Eye (tissue), 1 donor: ENCODE results near the gene KCNT1.

Source experiments
- DNase-seq: peaks from one replicate; pipeline ENCODE4 v3.0.0-alpha.2; 2015

Gene KCNT1

DNA sequence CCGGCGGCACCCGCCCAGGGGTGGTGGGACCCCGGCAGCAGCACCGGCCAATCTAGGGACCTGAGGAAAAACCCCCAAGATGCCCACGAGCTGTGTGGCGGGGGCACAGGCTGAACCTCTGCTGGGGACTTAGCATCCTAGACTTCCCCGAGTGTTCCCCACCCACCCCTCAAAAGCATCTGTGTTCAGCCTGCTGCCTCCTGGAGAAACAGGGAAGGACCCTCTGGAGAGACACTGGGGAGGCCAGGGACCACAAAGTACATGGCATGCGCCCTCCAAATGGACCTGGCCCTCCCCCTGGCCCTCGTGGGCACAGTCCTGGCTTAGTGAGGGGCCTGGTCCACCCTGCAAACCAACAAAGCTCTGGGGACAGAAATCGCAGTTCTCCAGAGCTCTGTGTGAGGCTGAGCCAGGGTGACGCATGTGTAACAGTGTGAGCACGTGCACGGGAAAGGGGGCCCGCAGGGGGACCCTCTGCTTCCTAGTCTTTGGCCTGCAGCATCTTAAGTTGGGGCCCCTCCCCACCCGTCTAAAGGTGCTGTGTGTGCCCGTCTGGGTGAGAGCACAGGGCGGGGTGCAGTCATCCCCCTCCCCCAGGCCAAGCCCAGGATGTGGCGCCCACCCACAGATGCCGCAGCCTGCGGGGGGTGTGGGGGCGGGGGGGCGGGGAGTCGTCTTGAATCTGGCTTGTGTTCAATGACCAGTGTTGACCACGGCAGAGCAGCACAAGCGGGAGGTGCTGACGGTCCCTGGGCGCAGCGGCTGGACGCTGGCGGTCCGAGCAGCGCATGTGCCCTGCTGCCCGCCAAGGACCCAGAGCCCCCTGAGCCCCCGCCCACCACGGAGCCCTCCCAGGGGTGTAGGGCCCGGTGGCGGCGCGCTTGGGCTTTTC lies 672 bp upstream of the KCNT1 start:
- DNase-seq = peak; percentile 75

DNA sequence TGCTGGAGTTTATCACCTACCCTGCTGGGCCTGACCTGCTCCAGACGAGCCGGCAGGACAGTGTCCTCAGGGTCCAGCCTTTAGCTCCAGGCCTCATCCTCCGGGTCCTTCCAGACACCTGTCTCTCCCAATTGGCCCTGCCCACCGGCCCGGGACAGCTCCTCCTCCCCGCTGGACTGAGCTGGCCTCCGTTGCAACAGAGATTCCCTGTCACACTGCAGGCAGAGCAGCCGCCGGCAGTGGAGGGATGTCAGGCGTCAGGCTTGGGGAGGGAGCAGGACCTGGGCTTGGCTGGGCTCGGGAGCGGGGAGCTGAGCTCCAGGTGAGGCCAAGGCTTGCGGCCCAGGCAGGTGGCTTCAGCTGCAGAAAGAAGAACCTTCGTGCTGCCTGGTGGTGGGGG lies 1.7 kb downstream of the KCNT1 start:
- DNase-seq = no peak

DNA sequence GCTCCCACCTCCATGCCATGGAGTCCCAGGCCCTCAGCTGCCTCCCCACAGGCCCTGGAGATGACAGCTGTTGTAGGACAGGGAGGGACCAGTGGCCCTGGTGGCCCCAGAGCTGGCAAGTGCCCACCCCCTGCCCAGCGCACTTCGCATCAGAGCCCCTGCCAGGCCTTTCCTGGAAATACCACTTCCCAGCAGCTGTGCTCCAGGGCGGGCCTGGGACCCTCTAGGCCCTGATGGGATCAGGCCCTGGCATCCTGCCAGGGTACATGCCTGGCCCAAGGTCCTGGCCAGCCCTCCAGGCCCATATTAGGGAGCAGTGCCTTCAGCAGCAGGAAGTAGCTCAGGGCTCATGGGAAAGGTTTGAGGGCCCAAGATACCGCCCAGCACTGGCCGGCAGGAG lies 2.5 kb downstream of the KCNT1 start:
- DNase-seq = no peak

DNA sequence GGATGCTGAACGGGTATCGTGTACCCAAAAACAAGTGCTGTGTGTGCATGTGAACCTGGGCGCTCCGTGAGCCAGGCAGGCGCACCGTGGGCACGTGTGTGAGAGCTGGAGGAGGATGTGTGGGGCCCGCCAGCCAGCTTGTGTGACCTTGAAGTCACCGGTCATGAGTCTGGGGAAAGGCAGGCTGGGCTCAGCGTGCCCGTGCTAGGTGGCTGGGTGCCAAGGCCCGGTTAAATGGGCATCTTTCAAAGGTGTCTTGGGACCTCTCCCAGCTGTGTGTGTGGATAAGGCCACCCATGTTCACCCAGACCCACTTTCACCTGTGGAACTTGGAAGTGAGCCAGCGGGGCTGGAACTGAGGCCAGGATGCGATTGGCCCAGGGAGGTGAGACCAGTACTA lies 3.4 kb downstream of the KCNT1 start:
- no peak for DNase-seq

DNA sequence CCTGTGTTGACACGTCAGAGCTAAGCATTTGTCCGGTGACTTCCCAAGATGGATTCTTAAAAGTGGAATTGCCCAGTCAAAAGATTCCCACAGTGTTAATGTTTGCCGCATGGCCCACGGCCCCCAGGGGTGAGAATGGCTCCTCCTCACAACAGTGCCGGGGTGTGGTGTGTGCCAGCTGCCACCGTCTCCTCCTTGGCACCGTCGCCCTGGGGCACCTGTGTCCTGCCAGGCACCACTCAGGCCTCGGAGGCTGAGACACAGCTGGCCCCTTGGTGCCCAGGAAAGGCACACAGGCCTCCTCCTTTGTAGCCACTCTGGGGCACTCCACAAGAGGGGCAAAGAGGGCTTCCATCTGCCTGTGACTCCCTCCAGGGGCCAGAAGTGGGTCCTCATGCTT lies 4.3 kb downstream of the KCNT1 start:
- no peak for DNase-seq

DNA sequence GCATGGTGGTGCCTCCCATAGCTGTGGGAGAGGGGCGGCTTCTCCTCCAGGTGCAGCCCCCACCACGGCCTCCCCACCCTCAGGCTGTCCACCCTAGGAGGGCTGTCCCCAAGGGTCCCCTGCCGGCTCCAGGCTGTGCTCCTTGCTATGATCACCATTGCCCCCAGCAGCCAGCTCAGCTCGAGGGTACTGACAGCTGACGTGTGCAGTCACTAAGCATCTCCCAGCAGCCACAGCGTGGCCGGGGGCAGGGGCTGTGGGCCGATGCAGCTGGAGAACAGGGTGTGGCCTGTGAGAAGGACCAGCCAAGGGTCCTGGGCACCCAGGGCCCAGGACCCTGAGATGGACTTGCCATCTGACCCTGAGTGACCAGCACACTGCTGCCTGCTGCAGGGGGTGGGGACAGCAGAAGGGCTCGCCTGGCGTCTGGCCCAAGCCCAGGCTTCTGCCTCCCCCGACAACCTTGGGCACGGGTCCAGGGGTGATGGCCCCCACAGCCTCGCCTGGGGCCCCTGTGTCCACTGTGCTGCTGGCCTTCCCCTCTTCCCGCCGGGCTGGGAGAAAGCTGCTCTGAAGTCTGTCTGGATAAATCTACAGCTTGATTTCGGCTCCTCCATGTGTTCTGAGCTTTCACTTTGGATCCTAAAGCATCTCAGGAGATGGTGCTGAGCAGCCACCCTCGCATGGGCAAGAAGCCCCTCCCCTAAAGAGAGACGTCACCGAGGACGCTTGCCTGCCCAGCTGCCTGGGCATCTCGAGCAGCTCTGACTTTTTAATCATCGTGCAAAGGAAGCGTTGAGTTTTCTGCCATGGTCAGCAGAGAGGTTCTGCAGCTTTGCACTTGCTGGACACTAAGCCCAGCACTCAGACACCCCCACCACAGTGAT lies 5.5 kb downstream of the KCNT1 start:
- no peak for DNase-seq

DNA sequence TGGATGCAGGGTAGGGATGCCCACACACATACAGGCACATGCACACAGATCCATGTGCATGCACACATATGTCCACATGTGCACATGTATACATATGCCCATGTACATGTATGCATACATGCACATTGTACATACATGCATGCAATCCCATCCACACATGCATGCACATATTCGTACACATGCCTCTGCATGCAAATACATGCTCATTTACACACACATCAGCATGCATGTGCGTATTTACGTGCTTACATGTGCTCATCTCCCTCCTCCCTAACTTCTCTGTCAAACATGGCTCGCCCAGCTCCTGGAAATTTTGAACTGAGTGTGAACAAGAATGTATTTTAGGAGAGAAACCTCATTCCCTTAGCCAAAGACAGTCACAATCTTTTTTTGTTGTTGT lies 6.2 kb downstream of the KCNT1 start:
- no peak for DNase-seq

DNA sequence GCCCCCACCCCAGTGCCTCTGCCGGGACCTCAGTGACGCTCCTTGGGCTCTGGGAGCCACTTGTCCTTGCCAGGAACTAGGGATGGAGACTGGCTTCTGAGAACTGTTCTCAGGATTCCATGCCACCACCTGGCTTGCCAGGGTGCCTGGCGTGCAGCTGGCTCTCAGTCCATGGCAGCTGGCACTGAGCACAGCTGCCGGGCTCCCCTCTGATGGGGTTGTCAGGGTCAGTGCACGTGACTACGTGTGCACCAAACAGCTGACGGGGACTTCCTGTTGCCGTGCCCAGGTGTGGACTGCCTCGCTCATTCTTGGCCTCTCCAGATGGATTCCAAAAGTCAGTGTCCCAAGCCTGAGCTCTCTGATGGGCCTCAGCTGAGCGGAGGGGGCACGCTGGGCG lies 9.4 kb downstream of the KCNT1 start:
- DNase-seq = no peak

DNA sequence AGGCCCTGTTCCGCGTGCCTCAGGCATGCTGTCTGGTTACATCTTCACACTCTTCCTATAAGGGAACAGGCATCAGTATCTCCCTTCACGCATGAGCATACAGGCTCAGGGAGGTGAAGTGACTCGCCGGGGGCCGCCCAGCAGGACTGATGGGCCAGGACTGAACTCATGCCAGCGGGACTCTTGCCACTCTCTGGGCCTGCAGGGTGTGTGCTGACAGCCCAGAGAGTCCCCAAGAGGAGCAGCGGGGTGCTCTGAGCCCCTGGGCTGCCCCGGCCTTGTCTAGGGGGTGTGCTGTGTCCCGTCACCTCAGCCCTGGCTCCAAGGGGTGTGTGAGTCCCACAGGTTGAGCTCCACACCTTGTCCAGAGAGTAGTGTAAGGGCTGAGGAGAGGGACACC lies 9.9 kb downstream of the KCNT1 start:
- DNase-seq = no peak

DNA sequence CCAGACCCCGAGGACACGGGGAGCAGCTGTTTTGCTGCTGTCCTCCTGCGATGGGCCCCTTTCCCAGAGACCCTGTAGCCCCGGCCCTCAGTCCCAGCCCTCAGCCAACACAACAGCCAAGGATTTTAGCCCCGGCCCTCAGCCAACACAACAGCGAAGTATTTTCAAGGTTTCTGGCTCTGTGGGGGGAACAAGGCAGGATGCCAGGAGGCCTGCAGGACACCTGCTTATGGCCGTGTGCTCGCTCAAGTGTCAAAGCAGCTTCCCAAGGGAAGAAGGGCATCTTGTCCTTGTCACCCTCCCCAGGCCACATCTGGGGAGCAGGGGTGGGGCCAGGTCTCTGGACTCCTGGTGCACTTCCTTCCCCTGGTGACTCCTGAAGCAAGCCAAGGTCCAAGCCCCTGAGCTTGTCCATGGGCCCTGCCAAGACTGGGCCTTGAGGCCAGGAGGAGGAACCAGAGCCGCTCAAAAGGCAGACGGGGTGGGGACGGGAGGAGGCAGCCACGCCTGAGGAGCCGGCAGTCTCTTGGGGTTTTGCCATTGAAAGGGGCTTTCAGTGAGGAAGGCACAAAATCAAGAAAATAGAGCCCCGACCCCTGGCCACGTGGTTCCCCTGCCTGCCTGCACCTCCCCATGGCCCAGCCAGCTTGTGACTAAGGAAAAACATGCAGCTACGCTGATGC lies 10.8 kb downstream of the KCNT1 start:
- peak; percentile 35 for DNase-seq

DNA sequence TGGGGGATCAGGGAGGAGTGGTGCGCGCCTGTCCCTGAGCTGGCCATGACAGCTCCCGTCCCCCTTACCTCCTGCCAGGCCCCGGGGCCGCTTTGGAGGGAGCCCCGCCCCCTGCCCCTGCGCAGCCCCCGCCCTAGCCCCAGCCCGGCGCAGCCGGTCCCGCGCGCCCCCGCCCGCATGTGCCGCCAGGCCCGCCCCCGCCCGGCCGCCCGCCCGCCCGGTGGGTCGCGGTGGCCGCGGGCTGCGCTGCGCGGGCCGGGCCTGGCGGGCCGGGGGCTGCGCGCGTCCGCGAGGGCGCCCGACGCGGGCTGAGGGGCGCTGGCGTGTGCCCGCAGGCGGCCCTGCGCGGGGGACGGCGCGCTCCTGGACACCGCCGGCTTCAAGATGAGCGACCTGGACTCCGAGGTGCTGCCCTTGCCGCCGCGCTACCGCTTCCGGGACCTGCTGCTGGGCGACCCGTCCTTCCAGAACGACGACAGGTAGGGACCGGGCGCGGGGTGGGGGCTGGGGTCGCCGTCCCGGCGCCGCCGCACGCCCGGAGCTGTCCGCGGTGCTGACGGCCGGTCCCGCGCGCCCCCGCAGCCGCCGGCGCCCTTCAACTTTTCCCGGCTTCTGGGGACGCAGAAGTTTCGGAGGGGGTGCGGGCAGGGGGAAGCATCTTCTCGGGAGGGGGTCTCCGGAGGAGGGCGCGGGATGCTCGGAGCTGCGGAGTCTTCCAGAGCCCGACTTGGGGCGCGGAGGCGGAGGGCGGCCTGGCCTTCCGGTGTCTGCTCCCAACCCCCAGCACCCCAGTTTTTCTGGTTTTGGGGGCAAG lies 12.5 kb downstream of the KCNT1 start:
- peak; percentile 65 for DNase-seq

DNA sequence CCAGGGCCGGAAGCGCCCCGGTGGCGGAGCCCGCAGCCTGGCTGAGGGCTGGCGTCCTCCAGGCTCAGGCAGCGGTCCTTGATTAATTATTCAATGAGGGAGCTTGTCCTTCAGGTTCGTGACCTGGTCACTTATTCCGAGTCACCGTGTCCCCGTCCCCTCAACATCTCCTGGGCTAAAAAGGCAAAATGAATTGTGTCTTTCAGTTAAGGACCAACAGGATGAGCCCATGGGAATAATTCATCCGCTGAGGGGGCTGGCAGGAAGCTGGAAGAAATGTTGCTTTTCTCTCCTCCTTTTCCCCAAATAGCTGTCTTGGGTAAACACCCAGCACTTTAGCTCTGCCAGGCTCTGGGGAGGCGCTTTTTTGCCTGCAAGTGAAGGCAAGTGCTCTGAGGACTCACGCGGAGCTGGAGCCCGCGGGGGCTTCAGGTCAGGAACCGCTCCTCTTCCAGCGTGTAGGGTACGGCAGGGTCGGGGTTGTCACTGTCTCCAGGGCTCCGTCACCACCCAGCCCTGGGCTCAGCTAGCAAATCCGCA lies 13.1 kb downstream of the KCNT1 start:
- DNase-seq = no peak

DNA sequence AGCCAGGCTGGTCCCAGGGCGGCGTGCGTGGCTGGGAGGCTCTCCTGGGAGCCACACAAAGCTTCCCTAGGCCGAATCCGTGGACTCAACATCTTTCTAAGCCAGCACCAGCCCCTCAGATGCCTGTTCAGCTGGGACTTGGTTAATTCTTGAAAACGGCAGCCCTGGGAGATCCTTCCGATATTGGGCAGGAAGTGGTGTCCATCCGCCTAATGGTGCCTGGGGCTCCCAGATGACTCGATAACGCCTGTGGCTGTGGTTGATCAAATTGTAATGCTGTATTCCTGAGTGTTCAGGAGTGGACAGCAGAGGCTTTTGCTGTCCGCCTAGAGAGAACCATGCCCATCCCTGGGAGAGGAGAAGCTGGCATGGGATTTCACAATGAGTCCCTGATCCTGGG lies 14.1 kb downstream of the KCNT1 start:
- DNase-seq = no peak

DNA sequence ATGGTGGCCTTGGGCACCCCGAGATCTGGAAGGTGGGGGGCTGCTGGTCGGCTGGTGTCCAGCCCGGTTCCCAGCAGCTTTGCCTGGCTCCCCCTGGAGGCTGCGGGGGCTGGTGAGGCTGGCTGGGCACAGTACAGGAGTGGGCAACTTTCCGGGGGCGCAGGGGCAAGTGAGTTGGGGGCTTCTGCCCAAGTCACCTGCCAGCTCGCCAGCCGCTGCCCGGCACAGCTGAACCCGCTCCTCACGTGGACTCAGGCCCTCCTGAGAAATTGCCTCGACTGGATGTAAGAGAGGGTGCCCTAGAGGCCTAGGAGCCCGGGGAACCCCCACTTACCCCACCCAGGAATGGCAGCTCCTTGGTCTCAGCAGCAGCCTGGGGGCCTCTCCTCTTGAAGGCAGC lies 15.4 kb downstream of the KCNT1 start:
- no peak for DNase-seq

DNA sequence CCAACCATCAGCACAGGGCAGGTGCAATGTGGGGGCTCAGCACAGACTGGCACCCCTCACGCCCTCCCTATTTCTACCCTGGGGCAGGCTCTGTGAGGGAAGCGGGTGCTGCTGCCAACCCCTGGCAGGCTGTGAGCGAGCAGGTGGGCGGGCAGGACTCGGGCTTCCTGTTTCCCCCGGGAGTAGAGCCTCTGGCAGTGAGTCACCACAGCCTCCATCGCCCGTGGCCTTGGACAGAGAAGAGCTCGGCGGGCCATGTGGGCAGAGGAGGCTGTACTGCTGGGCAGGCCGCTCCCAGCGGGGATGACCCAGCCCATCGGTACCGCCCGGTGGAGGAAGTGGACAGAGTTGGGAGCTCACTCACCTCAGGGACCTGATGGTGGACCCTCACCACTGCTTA lies 16.6 kb downstream of the KCNT1 start:
- DNase-seq = no peak

DNA sequence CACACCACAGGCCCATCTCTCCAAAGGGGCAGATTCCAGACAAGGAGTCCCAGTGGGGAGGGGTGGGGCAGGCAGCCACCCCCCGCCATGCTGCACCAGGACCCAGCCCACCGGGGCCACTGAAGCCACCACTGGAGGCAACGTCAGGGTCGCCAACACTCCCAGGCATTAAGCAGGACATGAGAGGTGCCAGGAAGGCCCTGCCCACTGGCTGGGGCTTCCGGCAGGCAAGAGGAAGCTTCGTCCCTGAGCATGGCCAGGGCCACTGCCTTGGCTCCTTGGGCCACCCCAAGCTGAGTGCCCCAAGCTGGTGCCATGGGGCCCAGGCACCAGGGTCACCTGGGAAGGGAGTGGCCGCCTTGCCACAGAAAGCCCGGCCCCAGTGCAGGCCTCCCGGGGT lies 17.5 kb downstream of the KCNT1 start:
- no peak for DNase-seq

DNA sequence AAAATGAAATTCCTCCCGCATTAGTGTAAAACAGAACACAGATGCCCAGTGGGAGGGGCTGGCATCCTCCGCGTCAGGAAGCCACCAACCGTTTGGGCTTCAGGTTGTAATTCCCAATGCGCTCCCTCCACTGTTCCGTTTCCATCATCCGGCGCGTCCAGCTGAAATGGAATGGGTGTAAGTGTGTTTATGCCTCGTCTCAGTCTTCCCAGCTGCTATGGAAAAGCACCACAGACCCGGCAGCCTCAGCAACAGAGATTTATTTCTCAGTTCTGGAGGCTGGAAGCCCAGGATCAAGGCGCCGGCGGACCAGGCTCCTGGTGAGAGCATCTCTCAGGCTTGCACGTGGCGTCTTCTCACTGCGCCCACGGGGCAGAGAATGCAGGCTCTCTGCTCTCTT lies 20.4 kb downstream of the KCNT1 start:
- DNase-seq = no peak

DNA sequence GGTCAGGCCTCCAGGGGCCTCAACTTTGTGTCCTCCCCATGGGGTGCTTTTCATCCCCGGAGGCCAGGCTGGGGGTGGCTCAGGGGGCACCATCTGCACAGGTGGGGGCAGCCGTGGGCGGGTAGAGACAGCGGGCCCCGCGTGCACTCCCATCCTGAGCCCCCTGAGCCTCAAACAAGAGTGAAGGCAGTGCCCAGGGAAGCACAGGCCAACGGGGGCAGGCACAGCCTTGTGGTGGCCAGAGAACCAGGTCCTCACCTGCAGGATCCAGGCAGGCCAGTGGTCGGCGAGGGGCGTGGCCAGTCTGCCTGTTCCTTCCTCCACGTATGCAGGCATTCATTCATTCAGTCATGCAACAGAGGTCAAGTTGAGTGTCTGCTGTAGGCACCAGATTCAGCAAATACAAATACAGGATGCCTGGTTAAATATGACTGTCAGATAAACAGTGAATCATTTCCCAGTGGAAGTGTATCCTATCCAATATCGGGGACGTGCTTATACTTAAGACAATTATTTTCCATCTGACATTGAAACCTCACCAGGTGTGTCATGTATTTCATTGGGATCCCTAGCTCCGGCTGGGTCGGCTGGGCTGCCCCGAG lies 22.3 kb downstream of the KCNT1 start:
- DNase-seq = no peak

DNA sequence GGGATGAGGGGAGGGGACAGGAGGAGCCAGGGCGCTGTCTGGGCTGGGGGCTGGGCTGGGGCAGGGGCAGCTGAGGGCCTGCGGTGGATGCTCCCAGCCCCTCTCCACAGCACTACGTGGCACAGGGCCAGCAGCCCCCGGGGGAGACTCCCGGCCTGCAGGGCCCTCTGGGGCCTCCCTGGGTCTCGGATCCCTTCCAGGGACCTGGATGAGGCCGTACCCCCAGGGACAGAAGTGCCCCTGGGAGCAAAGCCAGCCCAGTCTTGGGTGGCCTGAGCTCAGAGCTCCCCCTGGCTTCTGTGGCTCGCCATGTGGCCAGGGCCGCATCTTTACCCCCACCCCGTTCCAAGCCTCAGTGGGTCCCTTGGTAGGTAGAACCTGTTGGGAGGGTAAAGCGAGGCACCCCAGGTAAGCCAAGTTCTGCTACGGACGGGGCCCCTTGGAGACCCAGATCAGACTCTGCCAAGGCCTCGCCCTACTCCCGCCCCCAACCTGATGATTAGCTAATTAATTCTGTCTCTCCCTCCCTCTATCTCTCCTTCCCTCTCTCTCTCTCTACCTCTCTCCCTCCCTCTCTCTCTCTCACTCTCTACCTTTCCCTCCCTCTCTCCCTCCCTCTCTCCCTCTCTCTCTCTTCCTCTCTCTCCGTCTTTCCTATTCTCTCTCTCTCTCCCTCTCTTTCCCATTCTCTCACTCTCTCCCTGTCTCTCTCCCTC lies 24.3 kb downstream of the KCNT1 start:
- DNase-seq = no peak

DNA sequence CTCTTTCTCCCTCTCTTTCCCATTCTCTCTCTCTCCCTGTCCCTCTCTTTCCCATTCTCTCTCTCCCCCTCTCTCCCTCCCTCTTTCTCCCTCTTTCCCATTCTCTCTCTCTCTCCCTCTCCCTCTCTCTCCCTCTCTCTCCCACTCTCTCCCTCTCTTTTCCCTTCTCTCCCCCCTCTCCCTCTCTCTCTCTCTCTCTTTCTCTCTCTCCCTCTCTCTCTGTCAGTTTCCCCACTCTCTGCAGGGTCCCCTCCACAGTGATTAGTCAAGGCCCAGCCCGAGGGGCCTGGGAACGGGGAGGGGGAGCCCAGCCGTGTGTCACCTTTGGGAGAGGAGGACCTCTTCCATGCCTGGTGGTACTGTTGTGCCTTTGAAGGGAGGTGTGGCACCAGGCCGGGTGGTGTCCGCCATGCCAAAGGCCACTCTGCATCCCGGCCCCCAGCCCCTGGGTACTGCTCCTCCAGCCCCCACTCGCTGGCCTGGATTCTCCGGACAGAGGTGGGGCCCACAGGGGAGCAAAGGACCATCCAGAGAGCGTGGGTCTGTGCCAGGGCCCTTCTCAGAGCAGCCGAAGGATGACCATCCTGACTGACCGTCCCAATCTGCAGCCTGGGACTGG lies 25.4 kb downstream of the KCNT1 start:
- no peak for DNase-seq
